HG03558 (cell line): Measurements from ENCODE around the gene TOP2B.
A peak's percentile ranks its signal among the peaks of the same experiment; 100 is the strongest.

Experiments
- ATAC-seq: cut with Tn5 transposase; IDR thresholded peaks from one replicate; pipeline ENCODE4 v1.9.1; 2021; ENCODE audit warnings: moderate number of reproducible peaks; ENCODE audit not compliant: unreplicated experiment; ENCODE audit errors: extremely low read depth

Gene TOP2B

GRCh38 chr3:25674670-25675069 is 10.0 kb upstream of the TOP2B start:
- ATAC-seq, result no peak

GRCh38 chr3:25673738-25674298 is 9.1 kb upstream of the TOP2B start:
- no peak for ATAC-seq

- ATAC-seq, result peak; percentile 19
Observed at GRCh38 chr3:25665315-25666280, 891 bp upstream of the TOP2B start.

GRCh38 chr3:25663869-25664811 is 567 bp downstream of the TOP2B start:
- ATAC-seq, result no peak

GRCh38 chr3:25663347-25663868 is 1.3 kb downstream of the TOP2B start:
- no peak for ATAC-seq

GRCh38 chr3:25662736-25663320 is 1.9 kb downstream of the TOP2B start:
- no peak for ATAC-seq

GRCh38 chr3:25661694-25662437 is 2.8 kb downstream of the TOP2B start:
- no peak for ATAC-seq

GRCh38 chr3:25658836-25659235 is 5.9 kb downstream of the TOP2B start:
- ATAC-seq, result no peak

GRCh38 chr3:25657293-25657692 is 7.4 kb downstream of the TOP2B start:
- ATAC-seq, result no peak

- ATAC-seq, result no peak
Observed at GRCh38 chr3:25655659-25656058, 9.0 kb downstream of the TOP2B start.

GRCh38 chr3:25654576-25654975 is 10.1 kb downstream of the TOP2B start:
- ATAC-seq, result no peak

- ATAC-seq, result no peak
Observed at GRCh38 chr3:25653322-25653721, 11.4 kb downstream of the TOP2B start.

GRCh38 chr3:25652921-25653320 is 11.8 kb downstream of the TOP2B start:
- no peak for ATAC-seq

GRCh38 chr3:25648925-25649830 is 15.5 kb downstream of the TOP2B start:
- no peak for ATAC-seq

GRCh38 chr3:25648107-25648535 is 16.6 kb downstream of the TOP2B start:
- ATAC-seq, result peak; percentile 74

- no peak for ATAC-seq
Observed at GRCh38 chr3:25635038-25635437, 29.7 kb downstream of the TOP2B start.

- no peak for ATAC-seq
Observed at GRCh38 chr3:25633919-25634318, 30.8 kb downstream of the TOP2B start.

GRCh38 chr3:25631989-25632388 is 32.7 kb downstream of the TOP2B start:
- no peak for ATAC-seq
